Sigmoid colon (tissue), 4 donors: ENCODE results near the gene SECTM1.
A peak's percentile ranks its signal among the peaks of the same experiment; 100 is the strongest.

Source experiments
- CTCF ChIP-seq, 4 experiments: fragments of 450-650 bp in 3 of 4; fragments of 200-600 bp in 1 of 4; IDR thresholded peaks; one replicate each; pipeline ENCODE4 v1.5.1; 2016 to 2019; ENCODE audit warnings: antibody characterized with exemption in 4 of 4, mild to moderate bottlenecking in 3 of 4, moderate library complexity in 2 of 4
- EP300 ChIP-seq, 4 donors: sonication (generic); formaldehyde crosslinking; IDR thresholded peaks; one replicate each; pipeline ENCODE4 v1.6.1; 2017; ENCODE audit warnings: antibody characterized with exemption in 4 of 4
- POLR2A ChIP-seq, 2 donors: fragments of 450-650 bp; IDR thresholded peaks; one replicate each; pipeline ENCODE4 v1.6.1; 2016; ENCODE audit warnings: antibody characterized with exemption in 2 of 2, mild to moderate bottlenecking in 2 of 2, moderate library complexity in 2 of 2
- POLR2AphosphoS5 ChIP-seq, 4 donors: sonication (generic); formaldehyde crosslinking; IDR thresholded peaks; one replicate each; pipeline ENCODE4 v1.6.1; 2017; ENCODE audit warnings: antibody characterized with exemption in 4 of 4

- TF ChIP-seq CTCF (IDR thresholded peaks at IDR 0.05) (no peak), POLR2A (IDR thresholded peaks at IDR 0.05) (no peak), POLR2AphosphoS5 (IDR thresholded peaks at IDR 0.05) (peak in 3 of 4 donors; percentile 50 to 80 (median 58)), EP300 (IDR thresholded peaks at IDR 0.05) (peak in 1 of 4 donors; percentile 45)
These were observed 45.4 kb downstream of the SECTM1 start for GRCh38 chr17:82287868-82288801.
